SK-N-MC (cell line): ENCODE results near the gene DYNC2I2.

Experiments used
- EZH2 ChIP-seq: fragments of 200-600 bp; sonication (generic); IDR thresholded peaks from one replicate; pipeline ENCODE4 v1.6.1; 2017; ENCODE audit warnings: antibody characterized with exemption
- FOXP2 ChIP-seq: optimal IDR thresholded peaks from 2 replicates; pipeline ENCODE3; 2011; ENCODE audit warnings: mild to moderate bottlenecking, moderate library complexity; ENCODE audit not compliant: insufficient read depth; ENCODE audit errors: extremely low read length, control extremely low read depth
- POLR2AphosphoS5 ChIP-seq: IDR thresholded peaks from 2 replicates; pipeline ENCODE4 v1.6.1; 2012; ENCODE audit warnings: mild to moderate bottlenecking, low read depth, low read length, borderline replicate concordance

- no peak for TF ChIP-seq EZH2
- TF ChIP-seq POLR2AphosphoS5: no peak
- no peak for TF ChIP-seq FOXP2
Measured at GRCh38 chr9:128703616-128704355, 47.1 kb upstream of the DYNC2I2 start.
